ENCODE data around the gene CDK5R2. TPM values are rescaled to one million over a fixed set of nuclear protein-coding genes. Genes with fewer than 3 reads are reported as not detected.

The CDK5R2 gene
- total RNA-seq, 1 experiment from 2014 or later = 0.51 TPM

DNA sequence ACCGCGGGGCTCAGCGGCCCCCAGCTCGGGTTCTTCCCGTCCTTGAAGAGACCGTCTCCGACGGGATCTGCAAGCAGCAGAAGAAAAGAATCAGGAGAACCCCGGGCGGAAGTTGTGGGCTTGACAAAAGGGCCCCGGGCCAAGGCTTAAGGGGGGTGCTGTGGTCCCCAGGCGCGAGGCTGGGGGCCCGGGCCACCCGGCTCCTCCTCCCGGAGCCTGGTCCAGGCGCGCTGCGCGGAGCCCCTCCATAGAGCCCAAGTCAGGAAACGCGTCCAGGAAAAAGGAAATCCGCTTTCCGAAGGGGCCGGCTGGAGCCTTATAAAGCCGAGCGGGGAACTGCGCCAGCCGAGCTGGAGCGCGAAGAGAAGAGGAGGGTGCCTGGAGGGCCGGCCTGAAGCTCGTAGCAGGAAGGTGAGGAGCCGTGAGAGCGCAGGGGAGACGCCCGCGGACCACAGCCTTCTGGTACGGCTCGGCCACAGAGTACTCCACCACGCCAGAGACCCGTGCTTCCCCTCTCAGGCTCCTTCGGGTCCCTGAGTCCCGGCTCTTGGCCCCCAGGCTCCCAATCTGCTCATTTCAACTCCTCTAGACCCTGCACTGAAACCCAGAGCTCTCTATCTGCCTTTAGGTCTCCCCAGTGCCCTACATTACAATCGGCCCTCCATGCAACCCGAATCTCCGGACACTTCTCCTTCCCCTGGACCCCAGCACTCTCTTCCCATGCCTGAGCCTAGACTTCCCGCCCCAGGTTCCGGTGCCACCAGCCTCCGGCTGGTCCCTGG, 25.0 kb downstream of the CDK5R2 start:
- DNase-seq (ENCODE audit: low spot score) = peak; percentile 11
- in situ Hi-C loops (cut with HindIII; ENCODE audit: low sequenced_read_pairs) = no loop called here

DNA sequence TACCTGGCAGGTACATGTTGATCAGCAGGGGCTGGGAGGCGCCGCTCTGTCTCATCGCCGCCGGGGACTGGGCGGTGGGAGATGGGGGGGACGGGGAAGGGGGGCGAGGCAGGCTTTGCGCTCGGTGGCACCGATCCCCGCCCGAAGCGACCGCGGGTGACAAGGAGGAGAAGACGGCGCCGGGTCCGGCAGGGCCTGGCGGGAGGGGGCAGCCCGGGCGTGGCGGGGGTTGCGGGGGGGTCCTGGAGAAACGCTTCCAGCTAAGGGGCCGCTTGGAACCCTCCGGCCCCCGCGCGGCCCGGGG, 25.5 kb downstream of the CDK5R2 start, which contains the start of gene FEV:
Gene FEV (minus strand): TSS at position 164 of the 304 bp plus-strand sequence. CDS start 109 bp downstream, at position 55.
- no peak for DNase-seq (ENCODE audit: low spot score)
- in situ Hi-C loops (cut with HindIII; ENCODE audit: low sequenced_read_pairs) = no loop called here

DNA sequence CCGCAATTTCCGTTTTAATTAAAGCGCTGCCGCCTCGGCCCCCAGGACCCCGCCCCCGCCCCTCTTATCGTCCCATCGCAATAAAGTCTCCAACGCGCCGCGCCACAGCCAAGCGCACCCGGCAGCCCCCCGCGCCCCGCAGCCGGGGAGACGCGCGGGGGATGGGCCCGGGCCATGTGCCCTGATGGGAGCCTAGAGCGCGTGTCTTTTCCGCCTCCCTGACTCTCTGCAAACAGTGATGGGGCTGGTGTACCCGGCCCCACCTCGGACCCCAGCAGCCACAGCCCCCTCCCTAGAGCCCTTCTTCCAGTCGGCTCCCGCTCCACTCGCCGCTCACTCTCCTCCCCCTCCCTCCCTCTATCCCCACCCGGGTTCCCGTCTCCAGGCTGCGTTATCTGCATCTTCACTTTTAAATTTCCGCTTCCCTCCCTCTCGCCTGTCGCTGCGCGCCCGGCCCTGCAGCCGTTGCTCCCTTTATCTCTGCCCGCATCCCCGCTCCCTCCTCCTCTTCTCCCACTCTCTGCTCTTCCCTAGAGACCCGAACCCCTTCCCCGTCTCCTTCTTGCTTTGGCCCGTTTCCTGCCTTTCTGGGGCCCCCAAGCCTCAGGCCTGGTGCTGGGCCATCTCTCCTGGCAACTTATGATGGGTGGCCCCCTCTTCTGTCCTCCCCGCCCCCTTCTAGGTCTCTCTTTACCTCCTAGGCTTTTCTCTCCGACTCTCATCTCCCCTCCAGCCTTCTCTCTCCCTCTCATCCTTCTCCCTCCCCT, 26.0 kb downstream of the CDK5R2 start:
- DNase-seq (ENCODE audit: low spot score) = no peak
- in situ Hi-C loops (cut with HindIII; ENCODE audit: low sequenced_read_pairs) = no loop called here

DNA sequence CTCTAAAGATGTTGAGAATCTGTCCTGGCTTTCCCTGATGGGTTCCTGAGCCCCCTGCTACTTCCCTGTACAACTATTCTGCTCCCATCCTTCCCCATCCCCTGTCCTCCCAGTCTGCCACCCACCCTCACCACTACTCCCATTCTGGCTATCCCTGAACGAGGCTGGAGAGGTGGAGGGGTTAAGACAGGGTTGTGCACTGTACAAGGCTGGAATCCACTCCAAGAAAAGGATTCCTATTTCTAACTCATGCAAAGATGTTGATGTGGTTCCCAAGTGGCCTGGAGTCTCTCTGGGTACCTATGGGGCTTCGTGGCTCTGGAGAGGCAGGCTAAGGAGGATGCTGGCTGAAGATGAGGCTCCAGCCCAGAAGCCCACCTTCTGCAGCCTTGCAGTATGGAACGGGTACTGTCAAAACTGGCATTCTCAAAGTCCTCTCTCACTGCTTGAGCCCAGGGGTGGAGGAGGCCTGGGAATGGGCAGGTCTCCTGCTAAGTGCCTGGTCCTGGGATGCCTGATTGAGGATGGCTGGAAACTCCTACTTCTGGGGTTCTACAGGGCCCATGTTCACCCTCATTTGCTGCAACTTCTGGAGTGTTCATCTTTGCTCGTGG, 26.8 kb downstream of the CDK5R2 start:
- no peak for DNase-seq (ENCODE audit: low spot score)
- in situ Hi-C loops (cut with HindIII; ENCODE audit: low sequenced_read_pairs) = no loop called here

DNA sequence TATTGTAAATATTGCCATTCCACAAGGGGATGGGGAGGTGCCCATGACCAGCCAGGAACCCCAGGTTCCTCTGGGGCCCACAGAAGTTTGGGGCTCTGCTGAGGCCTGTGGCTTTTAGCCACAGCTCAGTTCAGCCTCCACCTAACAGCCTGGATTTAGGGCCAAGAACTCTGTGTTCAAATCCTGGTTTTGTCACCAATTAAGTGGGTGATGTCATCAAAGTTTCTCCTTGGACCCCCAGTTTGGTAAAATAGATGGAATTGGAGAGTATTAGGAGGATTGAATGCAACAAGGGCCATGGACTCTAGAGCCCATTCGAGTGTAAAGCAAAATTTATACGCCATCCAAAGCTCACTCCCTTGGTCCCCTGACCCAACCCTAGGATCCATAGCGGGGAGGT, 28.7 kb downstream of the CDK5R2 start:
- in situ Hi-C loops (cut with HindIII; ENCODE audit: low sequenced_read_pairs) = no loop called here
- DNase-seq (ENCODE audit: low spot score) = no peak

DNA sequence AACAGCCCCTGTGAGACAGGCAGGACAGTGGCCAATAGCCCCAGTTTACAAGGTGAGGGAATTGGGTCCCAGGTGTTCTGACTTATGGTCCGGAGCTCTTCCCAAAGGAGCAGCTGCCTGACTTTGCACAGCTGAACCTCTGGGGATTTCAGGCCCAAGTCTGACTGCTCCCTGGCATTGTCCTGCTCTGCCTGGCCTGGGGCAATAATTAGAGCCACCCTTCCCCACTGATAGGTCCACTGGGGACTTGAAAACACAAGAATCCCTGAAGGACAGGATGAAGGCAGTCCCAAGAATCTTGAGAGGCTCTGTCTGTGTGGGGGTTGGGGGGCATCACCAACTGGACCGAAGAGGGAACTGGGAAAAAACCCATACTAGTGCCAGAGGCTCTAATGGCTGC, 29.2 kb downstream of the CDK5R2 start:
- in situ Hi-C loops (cut with HindIII; ENCODE audit: low sequenced_read_pairs) = no loop called here
- no peak for DNase-seq (ENCODE audit: low spot score)

DNA sequence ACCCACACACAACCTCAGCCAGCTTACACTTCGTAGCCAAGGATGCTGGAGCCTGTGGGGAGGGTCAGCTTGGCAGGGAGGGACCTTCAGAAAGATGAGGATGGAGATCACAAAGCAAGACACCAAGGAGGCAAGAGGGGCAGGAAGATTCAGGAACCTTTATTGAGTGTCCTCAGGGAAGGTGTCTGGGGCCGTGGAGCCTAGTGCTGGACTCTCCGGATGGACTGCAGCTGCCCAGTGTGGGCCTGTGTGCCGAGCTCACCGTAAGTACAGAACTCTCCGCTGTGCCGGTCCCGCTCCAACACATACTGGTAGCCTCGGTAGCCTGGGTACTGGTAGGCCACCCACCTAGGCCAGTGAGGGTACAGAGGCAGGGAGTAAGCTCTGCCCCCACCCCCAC, 30.6 kb downstream of the CDK5R2 start:
- DNase-seq (ENCODE audit: low spot score) = no peak
- in situ Hi-C loops (cut with HindIII; ENCODE audit: low sequenced_read_pairs) = no loop called here

DNA sequence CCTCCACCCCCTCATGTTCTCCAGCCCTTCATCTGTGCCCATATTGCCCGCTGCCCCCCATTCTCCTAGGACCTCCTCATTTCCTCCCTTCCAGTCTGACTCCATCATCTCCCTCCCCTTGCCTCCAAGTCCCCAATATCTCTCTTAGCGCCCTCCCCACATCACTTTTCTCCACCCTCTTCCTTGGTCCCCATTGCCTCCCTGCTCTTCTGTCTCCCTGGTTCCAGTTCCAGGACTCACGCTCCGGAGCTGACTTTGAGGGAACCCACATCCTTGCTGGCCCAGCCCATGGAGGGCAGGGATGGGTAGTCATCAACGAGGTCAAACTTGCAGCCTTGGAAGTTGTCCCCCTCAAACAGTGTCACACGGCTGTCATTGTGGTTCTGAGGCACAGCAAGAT, 31.1 kb downstream of the CDK5R2 start:
- DNase-seq (ENCODE audit: low spot score) = no peak
- in situ Hi-C loops (cut with HindIII; ENCODE audit: low sequenced_read_pairs) = no loop called here

DNA sequence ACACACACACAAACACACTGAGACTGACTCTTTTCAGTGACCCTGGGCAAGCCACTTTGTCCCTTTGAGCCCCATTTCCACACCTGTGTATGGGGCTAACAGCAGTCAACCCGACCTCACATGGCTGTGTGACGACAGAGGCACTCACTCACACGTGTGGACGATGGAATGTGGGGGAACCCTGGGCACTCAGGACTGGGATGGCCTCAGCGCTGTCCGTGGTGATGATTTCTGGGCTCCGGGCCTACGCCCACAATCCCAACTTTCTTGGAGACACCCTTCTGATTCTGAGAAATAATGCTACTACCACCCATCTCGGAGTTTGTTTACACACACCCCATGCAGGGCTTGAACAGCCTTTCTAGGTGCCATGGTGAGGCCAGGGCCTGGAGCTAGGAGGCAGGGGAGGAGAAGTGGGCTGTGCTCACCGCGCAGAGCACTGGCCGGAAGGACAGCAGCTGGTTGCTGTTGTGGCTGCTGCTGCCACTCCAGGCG, 32.3 kb downstream of the CDK5R2 start:
- in situ Hi-C loops (cut with HindIII; ENCODE audit: low sequenced_read_pairs) = no loop called here
- DNase-seq (ENCODE audit: low spot score) = no peak

DNA sequence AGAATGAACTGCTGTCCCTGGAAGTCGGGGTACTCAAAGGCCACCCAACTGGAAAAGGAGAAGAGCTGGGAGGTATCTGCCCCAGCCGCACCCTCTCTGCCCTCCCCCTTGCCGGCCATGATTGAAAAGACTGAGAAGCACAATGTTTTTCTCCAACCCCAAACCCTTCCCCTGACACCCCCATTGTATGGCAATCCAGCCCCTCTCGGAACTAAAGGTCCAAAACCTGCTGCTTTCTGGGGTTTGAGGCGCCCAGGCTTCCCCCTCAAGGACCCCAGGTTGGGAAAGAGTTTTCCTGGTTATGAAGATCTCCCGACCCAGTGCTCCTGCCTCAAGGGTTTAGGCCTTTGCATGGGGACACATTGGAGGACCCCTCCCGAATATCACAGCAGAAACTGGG, 32.7 kb downstream of the CDK5R2 start:
- DNase-seq (ENCODE audit: low spot score) = no peak
- in situ Hi-C loops (cut with HindIII; ENCODE audit: low sequenced_read_pairs) = no loop called here

DNA sequence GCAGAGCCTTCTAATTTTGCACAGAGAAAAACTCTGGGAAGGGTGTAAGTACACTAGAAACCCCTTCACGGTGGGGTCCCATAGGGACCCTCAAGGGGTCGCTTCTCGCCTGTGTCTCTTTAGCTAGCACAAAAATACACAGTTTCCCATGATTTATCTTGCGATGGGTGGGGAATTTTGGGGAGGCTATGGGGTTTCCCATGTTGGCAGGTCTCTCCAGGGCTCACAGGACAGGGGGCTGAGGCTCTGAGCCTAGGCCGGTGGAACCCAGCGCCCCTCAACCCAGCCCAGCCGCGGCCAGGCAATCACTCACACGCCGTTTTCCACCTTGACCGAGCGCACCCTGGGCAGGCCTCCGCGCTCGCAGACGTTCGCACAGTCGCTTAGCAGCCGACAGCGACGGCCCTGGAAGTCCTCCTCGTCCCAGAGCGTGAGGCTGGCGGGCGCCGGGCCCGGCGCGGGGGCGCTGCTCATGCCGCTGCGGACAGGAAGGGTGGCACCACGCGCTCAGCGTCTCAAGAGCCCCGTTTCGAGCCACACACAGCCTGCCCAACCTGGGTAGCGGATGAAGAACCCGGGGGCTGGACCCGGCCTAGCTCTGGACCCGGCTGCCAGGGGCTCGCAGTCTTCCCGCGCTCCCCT, 33.4 kb downstream of the CDK5R2 start:
- in situ Hi-C loops (cut with HindIII; ENCODE audit: low sequenced_read_pairs) = no loop called here
- no peak for DNase-seq (ENCODE audit: low spot score)

DNA sequence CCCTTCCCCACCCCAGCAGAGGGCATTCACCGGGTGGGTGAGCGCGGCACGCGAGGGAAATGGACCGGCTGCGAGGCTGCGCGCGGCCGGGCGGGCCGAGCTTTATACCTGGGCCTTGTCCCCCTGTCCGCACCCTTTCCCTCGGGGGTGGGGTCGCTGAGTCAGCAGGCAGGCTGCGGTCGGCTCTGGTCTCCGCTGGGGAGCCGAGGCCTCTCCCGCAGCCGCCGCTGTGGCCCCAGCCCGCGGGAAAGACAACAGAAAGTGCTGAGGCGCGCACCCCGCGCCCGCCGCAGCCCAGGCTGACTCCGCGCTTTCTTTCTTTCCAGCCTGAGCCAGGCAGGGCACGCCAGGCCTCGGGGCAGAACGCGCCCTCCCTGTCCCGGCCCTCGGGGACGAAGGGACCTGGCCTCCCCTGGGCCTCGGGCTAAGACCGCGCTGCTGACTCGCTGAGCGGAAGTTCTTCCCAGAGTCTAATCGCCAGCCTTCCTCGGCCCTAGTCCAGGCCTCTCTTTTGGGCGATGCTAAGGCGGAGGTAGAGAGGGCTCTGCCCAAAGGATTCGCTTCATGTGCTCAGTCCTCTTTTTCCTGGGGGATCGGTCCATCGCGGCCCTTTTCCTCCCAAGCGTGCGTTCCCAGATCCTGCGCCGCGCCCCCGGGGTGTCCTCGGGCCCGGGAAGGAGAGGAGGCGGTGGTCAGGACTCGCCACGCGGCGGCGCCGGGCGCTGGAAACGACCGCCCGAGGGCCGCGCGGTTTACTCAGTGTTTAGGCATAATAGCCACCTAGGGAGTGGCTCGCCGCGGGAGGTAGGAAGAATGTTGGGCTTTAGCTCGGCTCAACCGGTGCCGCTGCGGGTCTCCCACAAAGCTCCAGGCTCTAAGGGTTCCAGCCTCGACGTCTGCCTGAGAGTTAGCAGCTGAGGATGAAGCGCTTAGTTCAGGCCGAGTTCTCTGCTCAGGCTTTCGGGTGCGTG, 34.2 kb downstream of the CDK5R2 start, which contains the start of gene CRYBA2:
Gene CRYBA2 (minus strand): TSS at position 78 of the 971 bp plus-strand sequence. CDS start 246 bp downstream, outside the sequence.
- DNase-seq (ENCODE audit: low spot score) = no peak
- in situ Hi-C loops (cut with HindIII; ENCODE audit: low sequenced_read_pairs) = no loop called here

DNA sequence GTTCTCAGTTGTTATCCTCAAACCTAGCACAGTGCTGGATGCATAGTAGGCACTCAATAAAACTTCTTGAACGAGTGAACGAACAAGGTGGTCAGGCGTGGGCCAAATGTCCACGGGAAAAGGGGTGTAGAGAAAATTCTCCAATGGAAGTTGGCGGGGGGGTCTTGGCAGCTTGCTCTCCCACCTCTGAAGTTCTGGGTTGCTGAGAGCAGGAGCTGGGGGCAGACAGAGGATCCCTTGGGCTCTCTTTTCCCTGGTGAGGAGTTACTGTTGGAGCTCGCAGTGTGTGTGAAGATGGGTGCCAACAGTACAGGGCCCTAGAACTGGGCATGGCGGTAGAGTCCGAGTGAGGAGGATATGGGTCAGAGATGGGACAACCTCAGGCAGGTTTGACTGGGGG, 36.1 kb downstream of the CDK5R2 start:
- no peak for DNase-seq (ENCODE audit: low spot score)
- in situ Hi-C loops (cut with HindIII; ENCODE audit: low sequenced_read_pairs) = no loop called here

DNA sequence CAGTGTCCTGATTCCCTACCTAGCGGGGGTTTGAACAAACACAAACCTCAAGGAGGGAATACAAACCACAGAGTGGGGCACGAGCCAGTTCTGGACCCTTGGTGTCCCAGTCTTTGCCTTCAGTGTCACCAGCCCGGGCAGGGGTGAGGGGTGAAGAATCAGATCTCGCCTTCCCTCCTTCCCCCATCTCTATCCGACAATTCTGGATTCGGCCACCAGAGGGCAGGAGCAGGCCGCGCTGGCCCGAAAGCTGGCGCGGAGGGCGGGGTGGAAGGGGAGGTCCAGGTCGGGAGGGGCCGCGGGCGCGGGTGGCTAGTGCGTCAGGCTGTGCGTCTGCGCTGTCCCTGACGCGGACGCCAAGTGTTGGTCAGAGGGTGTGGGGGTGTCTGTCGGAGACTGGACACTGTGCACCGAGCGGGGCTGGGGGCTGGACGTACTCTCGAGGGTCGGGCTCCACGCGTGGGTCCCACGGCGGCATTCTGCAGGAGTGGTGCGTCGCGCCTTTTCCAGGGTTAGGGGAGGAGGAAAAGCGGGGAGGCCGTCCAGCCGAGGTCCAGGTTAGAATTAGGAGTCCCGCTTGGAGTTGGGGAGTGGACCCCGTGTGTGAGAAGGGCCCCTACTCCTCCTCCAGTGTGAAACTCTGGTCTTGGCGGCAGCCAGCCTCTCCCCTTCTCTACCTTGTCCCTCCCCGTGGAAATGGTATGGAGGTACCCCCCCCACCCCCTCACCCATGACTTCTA, 36.7 kb downstream of the CDK5R2 start:
- in situ Hi-C loops (cut with HindIII; ENCODE audit: low sequenced_read_pairs) = no loop called here
- peak; percentile 76 for DNase-seq (ENCODE audit: low spot score)

DNA sequence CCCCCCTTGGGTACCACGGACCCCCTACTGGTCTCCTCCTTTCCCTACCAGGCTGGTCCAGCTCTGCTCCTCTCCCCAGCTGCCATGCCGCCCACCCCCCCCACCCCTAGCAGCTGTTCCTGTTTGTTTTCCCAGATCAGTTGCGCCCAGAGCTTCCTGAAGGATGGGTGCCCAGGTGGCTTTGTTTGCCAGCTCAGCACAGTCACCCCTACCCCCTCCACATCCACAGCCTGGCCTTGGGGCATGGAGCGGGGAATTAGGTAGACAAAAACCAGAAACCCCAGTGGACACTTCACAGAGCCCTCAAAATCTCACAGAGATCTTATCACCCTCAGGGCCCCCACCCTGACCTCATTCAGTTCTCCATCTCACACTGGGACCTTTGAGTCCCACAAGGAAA, 37.5 kb downstream of the CDK5R2 start:
- DNase-seq (ENCODE audit: low spot score) = no peak
- in situ Hi-C loops (cut with HindIII; ENCODE audit: low sequenced_read_pairs) = no loop called here

DNA sequence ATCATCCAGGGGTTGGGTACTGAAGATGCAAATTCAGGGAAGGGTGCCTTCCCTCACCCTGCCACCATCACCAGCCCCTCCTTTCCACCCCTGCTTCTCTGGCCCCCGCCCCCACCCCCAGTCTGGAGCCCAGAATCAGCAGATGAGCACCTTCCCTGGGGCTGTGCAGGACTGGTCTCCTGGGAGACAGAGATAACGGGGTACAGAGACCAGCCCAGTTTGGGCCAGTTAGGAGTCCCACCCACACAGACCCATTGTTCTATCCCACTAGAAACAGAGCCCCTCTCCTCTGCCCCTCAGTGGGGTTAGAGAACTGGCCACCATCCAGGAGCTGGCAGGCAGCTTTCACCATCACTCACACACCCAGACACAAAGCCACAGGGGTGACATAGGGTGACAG, 38.3 kb downstream of the CDK5R2 start:
- in situ Hi-C loops (cut with HindIII; ENCODE audit: low sequenced_read_pairs) = no loop called here
- no peak for DNase-seq (ENCODE audit: low spot score)

DNA sequence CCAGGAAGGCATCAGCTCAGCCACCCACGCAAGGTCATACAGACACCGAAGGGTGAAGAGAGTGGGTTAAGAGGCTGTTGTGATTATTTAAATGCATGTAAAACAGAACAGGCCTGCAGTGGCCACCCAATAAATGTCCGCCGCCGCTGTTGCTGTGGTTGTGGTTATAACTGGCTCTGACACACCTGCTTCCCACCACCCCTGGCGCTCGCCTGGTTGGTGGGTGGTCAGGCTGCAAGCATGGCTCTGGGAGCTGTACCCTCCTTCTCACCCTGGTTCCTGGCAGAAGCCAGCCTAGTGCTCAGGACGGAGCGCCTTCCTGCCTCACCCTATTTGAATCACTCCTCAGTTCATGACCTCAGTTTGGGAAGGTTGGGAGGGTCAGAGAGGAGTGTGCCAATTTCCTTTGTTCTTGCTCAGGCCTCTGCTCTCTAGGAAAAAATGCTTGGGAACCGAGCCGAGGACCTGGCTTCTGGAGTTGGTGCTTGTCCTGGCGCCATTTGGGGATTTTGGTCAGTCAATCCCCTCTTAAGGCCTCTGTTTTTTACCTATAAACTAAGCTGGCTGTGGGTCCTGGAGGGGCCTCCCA, 39.0 kb downstream of the CDK5R2 start:
- no peak for DNase-seq (ENCODE audit: low spot score)
- in situ Hi-C loops (cut with HindIII; ENCODE audit: low sequenced_read_pairs) = no loop called here

All from G401 (cell line).